Globus pallidus (tissue), 1 donor: Measurements from ENCODE around the gene EZH2.

Experiments used
- DNase-seq: peaks from one replicate; pipeline ENCODE4 v3.0.0-alpha.2; 2015; ENCODE audit warnings: low spot score

Gene EZH2

DNA sequence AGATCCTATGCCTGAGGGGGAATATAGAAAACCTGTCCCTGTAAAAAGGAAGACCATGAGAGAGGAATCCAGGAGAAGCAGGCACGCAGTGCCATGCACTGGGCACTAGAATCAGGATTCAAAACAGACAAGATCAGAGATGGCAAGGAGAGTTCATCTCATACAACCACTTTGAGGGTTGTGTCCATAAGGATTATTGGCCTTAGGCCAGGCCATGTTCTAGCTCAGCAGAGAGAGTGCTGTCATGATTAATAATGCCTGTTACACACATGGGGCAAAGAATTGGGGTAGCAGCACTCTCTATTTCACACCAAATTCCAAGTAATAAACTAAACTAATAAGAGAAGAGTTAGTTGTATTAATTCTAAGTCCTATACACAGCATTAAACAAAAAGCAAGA, 29.1 kb downstream of the EZH2 start:
- no peak for DNase-seq

DNA sequence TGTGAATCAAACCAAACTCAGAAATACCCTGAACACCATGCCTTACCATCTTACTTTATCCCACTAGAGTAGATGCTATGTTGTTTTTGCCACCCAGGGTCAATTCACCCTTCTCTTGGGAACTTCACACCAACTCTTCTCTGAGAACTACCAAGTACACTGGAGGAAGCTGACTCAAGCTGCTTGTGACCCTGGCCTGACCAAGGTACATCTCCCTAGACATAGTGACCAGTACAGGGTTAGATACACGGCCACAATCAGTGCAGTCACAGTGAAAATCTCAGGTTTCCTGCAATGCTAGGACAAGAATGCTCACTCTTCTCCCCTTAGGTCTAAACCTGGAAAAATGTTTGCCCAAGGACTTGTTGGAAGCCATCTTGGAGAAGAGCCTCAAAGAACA, 31.8 kb downstream of the EZH2 start:
- DNase-seq = no peak

DNA sequence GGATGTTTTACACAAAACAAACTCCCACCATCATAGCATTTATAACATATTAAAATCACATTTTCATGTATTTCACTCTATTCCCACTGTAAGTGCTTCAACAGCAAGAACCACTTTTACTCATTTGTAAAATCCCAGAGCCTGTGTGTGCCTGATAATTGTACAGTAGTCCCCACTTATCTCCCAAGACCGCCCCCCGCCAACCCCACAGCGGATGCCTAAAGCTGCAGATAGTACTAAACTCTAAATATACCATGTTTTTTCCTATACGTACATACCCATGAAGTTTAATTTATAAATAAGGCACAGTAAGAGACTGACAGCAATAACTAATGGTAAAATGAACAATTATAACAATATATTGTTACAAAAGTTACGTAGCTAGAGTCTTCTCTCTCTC, 33.5 kb downstream of the EZH2 start:
- no peak for DNase-seq

DNA sequence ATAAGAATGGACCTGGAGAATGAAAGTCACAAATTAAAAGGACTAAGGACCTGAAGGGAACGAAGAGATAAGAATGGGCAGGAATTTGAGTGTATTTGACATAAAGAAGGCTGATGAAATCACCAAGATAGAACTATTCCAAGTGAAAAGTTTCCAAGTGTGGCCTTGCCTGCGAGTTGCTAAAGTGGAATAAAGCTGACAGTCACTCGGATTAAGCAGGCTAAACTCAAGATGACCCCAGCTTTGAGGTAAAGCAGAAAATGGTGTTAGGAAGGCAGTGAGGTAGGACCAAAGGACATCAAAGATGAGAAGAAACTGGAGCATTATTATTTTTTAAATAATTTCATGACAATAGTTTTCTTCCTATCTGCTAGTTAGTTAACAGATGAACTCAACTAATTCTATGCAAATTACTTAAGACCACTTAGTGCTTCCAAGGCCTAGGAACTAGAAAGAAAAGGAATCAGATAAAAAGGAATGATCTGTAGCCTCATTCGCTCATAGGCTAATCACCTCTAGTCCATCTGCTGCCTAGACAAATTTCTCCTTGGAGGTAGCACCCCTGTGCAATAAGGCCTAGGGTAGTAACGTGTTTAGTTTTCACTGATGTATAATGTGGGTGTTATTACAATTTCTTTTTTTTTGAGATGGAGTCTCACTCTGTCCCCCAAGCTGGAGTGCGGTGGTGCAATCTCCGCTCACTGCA, 34.5 kb downstream of the EZH2 start:
- no peak for DNase-seq

GRCh38 chr7:148847815-148848734, 36.0 kb downstream of the EZH2 start:
- DNase-seq = no peak

DNA sequence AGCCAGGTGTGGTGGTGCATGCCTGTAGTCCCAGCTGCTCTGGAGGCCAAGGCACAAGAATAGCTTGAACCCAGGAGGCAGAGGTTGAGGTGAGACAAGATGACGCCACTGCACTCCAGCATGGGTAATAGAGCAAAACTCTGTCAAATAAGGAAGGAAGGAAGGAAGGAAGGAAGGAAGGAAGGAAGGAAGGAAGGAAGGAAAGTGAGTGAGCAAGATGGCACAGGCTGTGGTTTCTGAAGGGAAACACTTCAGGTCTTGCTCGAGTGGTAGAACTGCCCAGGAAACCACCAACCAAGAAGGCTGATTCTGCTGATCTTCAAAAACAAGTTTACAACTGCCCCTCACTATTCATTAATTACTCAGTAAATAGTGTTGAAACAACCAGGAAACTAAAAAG, 45.2 kb downstream of the EZH2 start:
- no peak for DNase-seq

DNA sequence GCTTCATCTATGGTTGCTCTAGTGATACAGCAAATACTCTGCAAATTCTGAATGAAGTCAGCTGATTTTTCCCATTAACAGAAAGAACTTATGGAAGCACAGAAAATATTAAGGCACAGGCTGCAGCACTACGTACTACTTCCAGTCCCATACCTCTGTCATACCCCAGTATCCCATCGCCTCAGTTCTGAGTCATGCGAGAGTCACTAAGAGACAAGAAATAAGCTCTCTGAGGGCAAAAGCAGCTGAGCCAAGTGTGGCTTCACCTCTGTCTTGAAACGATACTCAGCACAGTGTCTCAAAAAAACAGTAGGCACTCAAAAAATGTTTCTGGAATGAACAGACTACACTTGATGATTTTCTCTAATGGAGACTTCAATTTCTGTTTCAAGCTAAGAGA, 48.2 kb downstream of the EZH2 start:
- DNase-seq = no peak

- no peak for DNase-seq
Measured at GRCh38 chr7:148834605-148835004, 49.5 kb downstream of the EZH2 start.

GRCh38 chr7:148831782-148832181, 52.3 kb downstream of the EZH2 start:
- no peak for DNase-seq

GRCh38 chr7:148830897-148831692, 53.0 kb downstream of the EZH2 start:
- DNase-seq = no peak

GRCh38 chr7:148828965-148829364, 55.1 kb downstream of the EZH2 start:
- no peak for DNase-seq

GRCh38 chr7:148825338-148825737, 58.8 kb downstream of the EZH2 start:
- DNase-seq = no peak

DNA sequence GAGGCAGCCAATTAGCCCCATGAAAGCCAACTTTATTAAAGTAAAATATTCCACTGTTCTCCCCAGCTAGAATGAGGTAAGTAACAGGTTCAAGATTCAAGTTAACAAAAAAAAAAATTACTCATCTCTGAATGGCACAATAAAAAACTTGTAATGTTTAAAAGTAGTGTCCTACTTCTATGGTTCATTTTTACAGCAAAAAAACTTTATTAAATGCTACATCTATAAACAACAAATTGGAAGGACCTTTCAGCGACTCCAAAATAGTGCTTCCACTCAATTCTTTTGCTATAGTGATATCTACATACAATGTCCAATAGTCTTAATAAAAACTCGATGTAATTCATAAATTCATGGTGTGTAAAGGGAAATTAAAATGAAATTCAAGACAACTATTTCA, 59.2 kb downstream of the EZH2 start:
- DNase-seq = no peak

GRCh38 chr7:148821422-148821821, 62.7 kb downstream of the EZH2 start:
- no peak for DNase-seq

DNA sequence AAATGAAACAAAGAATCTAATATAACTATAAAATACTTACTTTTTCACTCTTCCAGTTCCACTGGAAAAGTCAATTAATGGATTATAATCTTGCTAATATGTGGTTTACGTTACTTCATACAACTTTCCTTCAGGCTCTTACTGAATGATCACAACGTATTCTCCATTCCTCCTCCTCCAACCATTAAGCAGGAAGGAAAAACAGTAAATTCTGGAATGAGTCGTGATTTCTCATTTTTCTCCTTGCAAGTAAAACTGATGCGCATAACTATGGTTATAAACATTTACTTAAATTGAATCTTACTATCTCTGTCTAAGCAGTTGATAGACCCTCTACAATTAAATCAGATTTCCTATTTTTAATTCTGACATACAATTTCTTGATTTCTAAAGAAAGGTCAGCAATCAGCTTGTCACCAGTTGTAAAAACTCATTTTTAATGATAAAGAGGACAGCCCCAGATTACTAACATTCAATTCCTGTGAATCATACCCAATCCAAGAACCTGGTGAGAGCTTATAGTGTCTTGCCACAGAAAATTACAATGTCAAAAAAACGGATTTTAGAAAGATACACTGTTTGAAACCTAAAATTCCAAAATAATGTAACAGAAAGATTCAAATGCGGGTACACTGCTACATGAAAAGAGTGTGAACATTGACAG, 64.3 kb downstream of the EZH2 start:
- no peak for DNase-seq

DNA sequence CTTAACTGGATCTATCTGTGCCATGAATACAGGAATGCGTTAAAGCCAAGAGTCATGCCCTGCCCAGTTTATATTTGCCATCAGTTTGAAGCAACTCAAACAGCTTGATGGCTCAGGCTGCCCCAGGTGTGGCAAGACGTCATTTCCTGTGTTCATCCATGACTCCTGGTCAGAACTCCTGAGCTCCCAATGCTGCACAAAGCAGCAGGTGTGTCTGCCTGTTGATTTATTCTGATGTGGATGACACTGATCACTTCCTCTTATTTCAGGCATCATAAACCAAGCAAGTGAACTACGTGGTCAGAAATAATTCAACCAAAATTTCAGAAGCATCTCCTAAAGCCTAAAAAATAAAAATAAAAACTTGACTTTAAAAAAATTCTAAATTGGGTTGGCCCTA, 68.5 kb downstream of the EZH2 start:
- no peak for DNase-seq

GRCh38 chr7:148814922-148815559, 69.0 kb downstream of the EZH2 start:
- DNase-seq = peak; percentile 35

DNA sequence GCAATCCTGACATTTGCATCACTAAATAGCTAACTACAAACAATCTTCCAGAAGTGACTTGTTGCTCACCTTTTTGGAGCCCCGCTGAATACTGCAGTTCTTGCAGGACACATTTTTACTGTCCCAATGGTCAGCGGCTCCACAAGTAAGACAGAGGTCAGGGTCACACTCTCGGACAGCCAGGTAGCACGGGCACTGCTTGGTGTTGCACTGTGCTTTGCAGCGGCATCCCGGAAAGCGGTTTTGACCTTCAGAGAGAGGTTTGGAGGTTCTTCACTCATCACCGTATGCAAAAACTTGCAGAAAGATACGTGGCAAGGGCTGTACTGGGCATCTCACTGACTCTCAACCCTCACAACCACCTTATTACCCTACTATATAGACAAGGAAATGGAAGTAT, 70.2 kb downstream of the EZH2 start:
- DNase-seq = no peak

DNA sequence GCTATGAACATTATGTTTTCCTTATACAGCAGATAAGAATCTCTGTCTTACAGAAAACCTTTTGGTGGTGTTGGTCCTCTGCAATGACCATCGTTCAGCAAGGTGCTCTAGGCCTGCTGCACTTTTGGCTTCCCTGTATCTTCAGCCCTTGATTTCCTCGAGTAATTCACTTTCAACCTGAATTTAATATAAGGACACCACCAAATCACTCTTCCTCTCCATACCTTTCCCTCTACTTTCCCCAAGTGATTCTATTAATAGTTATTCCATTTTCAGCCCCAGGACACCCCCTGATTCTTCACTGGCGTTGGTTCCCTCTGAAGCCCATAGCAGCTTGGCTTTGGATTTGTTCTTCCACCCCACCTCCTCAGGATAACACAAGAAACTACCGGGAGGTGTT, 72.2 kb downstream of the EZH2 start:
- no peak for DNase-seq

- no peak for DNase-seq
Measured at GRCh38 chr7:148809856-148810255, 74.2 kb downstream of the EZH2 start.

GRCh38 chr7:148807436-148807835, 76.7 kb downstream of the EZH2 start:
- no peak for DNase-seq

DNA sequence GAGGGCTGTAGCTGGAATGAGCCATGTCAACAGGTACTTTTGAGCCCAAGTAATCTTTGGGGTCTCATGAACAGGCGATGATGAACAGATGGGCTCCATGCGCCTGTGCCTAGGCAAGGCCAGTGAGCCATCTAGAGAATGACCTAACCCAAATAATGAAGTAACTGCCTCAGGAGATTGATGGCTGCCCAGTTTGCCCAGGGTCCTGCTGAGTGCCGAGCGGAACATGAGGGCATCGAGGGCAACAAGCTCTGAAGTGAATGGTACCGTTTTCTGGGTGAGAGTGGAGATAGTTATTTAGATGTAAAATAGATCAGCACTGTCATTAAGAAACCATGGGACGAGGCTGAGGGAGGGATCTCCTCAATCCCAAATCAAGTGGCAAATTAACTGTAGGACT, 77.9 kb downstream of the EZH2 start:
- no peak for DNase-seq
